CD4-positive, alpha-beta T cell (primary cell): ENCODE results near the gene SH3D19. TPM values are rescaled to one million over a fixed set of nuclear protein-coding genes. Genes with fewer than 3 reads are reported as not detected.
"Not testable (repeated sequence)": the region's sequence is repeated elsewhere in the genome, so short reads cannot be mapped to it uniquely, and the experiment has no call there.

Source experiments
- ATAC-seq: fragments of 200-7000 bp; cut with Tn5 transposase; one replicate; pipeline ENCODE4 v1.10.0; 2022; ENCODE audit warnings: mild to moderate bottlenecking; ENCODE audit not compliant: poor library complexity
- CTCF ChIA-PET: fragments of 350-600 bp; sonication (Branson Sonifier 250); formaldehyde crosslinking; loops from one replicate; lab custom pipeline; 2021; ENCODE audit warnings: antibody characterized with exemption, inconsistent platforms; lab: Charles Lee
- POLR2A ChIA-PET: fragments of 350-600 bp; sonication (Branson Sonifier 250); formaldehyde crosslinking; loops from one replicate; lab custom pipeline; 2021; ENCODE audit warnings: antibody characterized with exemption, inconsistent platforms; lab: Charles Lee
- DNase-seq, 14 experiments: peaks; one replicate each; pipeline ENCODE4 v3.0.0-alpha.2; 2013 to 2020; ENCODE audit warnings: mixed read lengths in 2 of 14
- H3K27ac ChIP-seq, 2 donors: one replicate each; pipeline versions ENCODE4 v1.5.1 to v1.7.0; 2013; ENCODE audit warnings: low read length in 2 of 2, low read depth in 1 of 2, mild to moderate bottlenecking in 1 of 2
- H3K27me3 ChIP-seq, 2 experiments: 1 replicate in 1 of 2; 2 replicates in 1 of 2; pipeline versions ENCODE4 v1.6.1 to v1.7.0; 2013; ENCODE audit warnings: low read length in 2 of 2, control low read depth in 1 of 2, mild to moderate bottlenecking in 1 of 2, moderate library complexity in 1 of 2; ENCODE audit not compliant: insufficient read depth in 2 of 2, control insufficient read depth in 1 of 2
- H3K36me3 ChIP-seq: one replicate; pipeline ENCODE4 v1.6.1; 2013; ENCODE audit warnings: low read length, control low read depth; ENCODE audit not compliant: insufficient read depth
- H3K4me1 ChIP-seq: one replicate; pipeline ENCODE4 v1.6.1; 2013; ENCODE audit warnings: low read length, control low read depth; ENCODE audit not compliant: insufficient read depth
- H3K4me3 ChIP-seq: one replicate; pipeline ENCODE4 v1.5.1; 2013; ENCODE audit warnings: mild to moderate bottlenecking, low read length, moderate library complexity
- H3K9me3 ChIP-seq, 2 experiments: 1 replicate in 1 of 2; 2 replicates in 1 of 2; pipeline versions ENCODE4 v1.6.1 to v1.7.0; 2013; ENCODE audit warnings: low read length in 2 of 2, mild to moderate bottlenecking in 2 of 2, control low read depth in 1 of 2, moderate library complexity in 1 of 2; ENCODE audit not compliant: control insufficient read depth in 1 of 2, insufficient read depth in 1 of 2
- H3K27ac Mint-ChIP-seq: one replicate; pipeline ENCODE4 v1.8.0; 2020; ENCODE audit warnings: mixed read lengths
- H3K27me3 Mint-ChIP-seq: one replicate; pipeline ENCODE4 v1.8.0; 2021; ENCODE audit warnings: mixed read lengths
- H3K36me3 Mint-ChIP-seq: one replicate; pipeline ENCODE4 v1.8.0; 2021; ENCODE audit warnings: low read depth, mixed read lengths
- H3K4me1 Mint-ChIP-seq: one replicate; pipeline ENCODE4 v1.8.0; 2021; ENCODE audit warnings: low read depth, mixed read lengths
- H3K4me3 Mint-ChIP-seq: one replicate; pipeline ENCODE4 v1.8.0; 2020; ENCODE audit warnings: mild to moderate bottlenecking, mixed read lengths
- H3K9me3 Mint-ChIP-seq: one replicate; pipeline ENCODE4 v1.8.0; 2020; ENCODE audit warnings: mixed read lengths
- CTCF ChIP-seq: fragments of 200-600 bp; IDR thresholded peaks from one replicate; pipeline ENCODE4 v1.8.0; 2022; ENCODE audit warnings: antibody characterized with exemption, mild to moderate bottlenecking
- intact Hi-C, 2 experiments: fragments of 100-400 bp; cut with DNase I in 1 of 2; cut with micrococcal nuclease in 1 of 2; formaldehyde crosslinking; loops; one replicate each; pipeline versions ENCODE4 v1.15.1 to v1.9.0; 2023 to 2025; cut with DNase I, micrococcal nuclease
- total RNA-seq, 174 experiments: library from RNA in 2 of 174; stranded (reverse) in 2 of 174; gene quantifications; one replicate each; pipeline ENCODE4 v1.2.3 and lab custom pipeline; 2021 to 2026

SH3D19 gene
- total RNA-seq, 2 experiments from 2014 or later, result 0.27 TPM; not detected in 1

GRCh38 chr4:151238477-151238876 lies 86.9 kb downstream of the SH3D19 start:
- no peaks in the 10 kb centered on the region for H3K36me3 Mint-ChIP-seq
- H3K4me3 Mint-ChIP-seq, result no peak overlapping the region
- Histone ChIP-seq H3K27me3 (peaks cover 3 to 4% of the 10 kb centered on the region in 2 experiments), H3K4me3 (no peak overlapping the region), H3K4me1 (no peaks in the 10 kb centered on the region), H3K27ac (no peak overlapping the region), H3K9me3 (peaks cover 0 to 7% of the 10 kb centered on the region in 2 experiments), H3K36me3 (no peaks in the 10 kb centered on the region)
- H3K9me3 Mint-ChIP-seq, result no peaks in the 10 kb centered on the region
- intact Hi-C loops, result no loop called here
- DNase-seq, result no peak
- H3K27ac Mint-ChIP-seq, result no peak overlapping the region
- peaks cover 49% of the 10 kb centered on the region for H3K27me3 Mint-ChIP-seq
- POLR2A ChIA-PET, result no interaction called here
- no peak for ATAC-seq
- no peak for TF ChIP-seq CTCF
- CTCF ChIA-PET, result no interaction called here
- no peaks in the 10 kb centered on the region for H3K4me1 Mint-ChIP-seq

GRCh38 chr4:151236036-151236435 lies 89.4 kb downstream of the SH3D19 start:
- Mint-ChIP-seq H3K4me1 (no peaks in the 10 kb centered on the region), H3K36me3 (no peaks in the 10 kb centered on the region), H3K27me3 (peaks cover 39% of the 10 kb centered on the region), H3K9me3 (no peaks in the 10 kb centered on the region), H3K4me3 (no peak overlapping the region), H3K27ac (no peak overlapping the region)
- CTCF ChIA-PET, result no interaction called here
- Histone ChIP-seq H3K4me3 (no peak overlapping the region), H3K27ac (no peak overlapping the region), H3K36me3 (no peaks in the 10 kb centered on the region), H3K27me3 (peaks cover 3 to 4% of the 10 kb centered on the region in 2 experiments), H3K9me3 (peaks cover 0 to 7% of the 10 kb centered on the region in 2 experiments), H3K4me1 (no peaks in the 10 kb centered on the region)
- TF ChIP-seq CTCF, result no peak
- intact Hi-C loops, result no loop called here
- POLR2A ChIA-PET, result no interaction called here
- ATAC-seq (no peak), DNase-seq (peak in 1 of 14 experiments; percentile 6)

DNA sequence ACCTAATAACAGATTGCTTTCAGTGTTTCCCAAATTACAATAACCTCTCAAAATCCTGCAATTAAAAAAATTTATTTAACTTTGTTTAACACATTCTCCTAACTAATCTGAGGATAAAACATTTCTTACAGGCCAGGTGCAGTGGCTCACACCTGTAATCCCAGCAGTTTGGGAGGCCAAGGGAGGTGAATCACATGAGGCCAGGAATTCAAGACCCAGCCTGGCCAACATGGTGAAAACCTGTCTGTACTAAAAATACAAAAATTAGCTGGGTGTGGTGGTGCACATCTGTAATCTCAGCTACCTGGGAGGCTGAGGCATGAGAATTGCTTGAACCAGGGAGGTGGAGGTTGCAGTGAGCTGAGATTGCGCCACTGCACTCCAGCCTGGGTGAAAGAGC lies 90.0 kb downstream of the SH3D19 start:
- H3K36me3 ChIP-seq, ATAC-seq, intact Hi-C loops, H3K4me3 Mint-ChIP-seq, CTCF ChIA-PET, H3K9me3 ChIP-seq, H3K4me1 Mint-ChIP-seq, H3K4me3 ChIP-seq, POLR2A ChIA-PET, H3K36me3 Mint-ChIP-seq, H3K27me3 ChIP-seq, H3K9me3 Mint-ChIP-seq, DNase-seq, H3K27ac ChIP-seq, H3K27ac Mint-ChIP-seq, H3K4me1 ChIP-seq: not testable (repeated sequence)
- H3K27me3 Mint-ChIP-seq, result peaks cover 34% of the 10 kb centered on the region

GRCh38 chr4:151233600-151233999 lies 91.8 kb downstream of the SH3D19 start:
- no peaks in the 10 kb centered on the region for H3K4me1 Mint-ChIP-seq
- no peak overlapping the region for H3K27ac Mint-ChIP-seq
- intact Hi-C loops, result no loop called here
- ATAC-seq (no peak), DNase-seq (no peak)
- H3K4me3 ChIP-seq, result no peak overlapping the region
- no peaks in the 10 kb centered on the region for H3K36me3 ChIP-seq
- no peak overlapping the region for H3K4me3 Mint-ChIP-seq
- H3K4me1 ChIP-seq, result no peaks in the 10 kb centered on the region
- no peak for TF ChIP-seq CTCF
- peaks cover 0 to 7% of the 10 kb centered on the region in 2 experiments for H3K9me3 ChIP-seq
- H3K36me3 Mint-ChIP-seq, result no peaks in the 10 kb centered on the region
- POLR2A ChIA-PET, result no interaction called here
- no peak overlapping the region for H3K27ac ChIP-seq
- CTCF ChIA-PET, result no interaction called here
- H3K9me3 Mint-ChIP-seq, result no peaks in the 10 kb centered on the region
- peaks cover 0 to 4% of the 10 kb centered on the region in 2 experiments for H3K27me3 ChIP-seq
- peaks cover 31% of the 10 kb centered on the region for H3K27me3 Mint-ChIP-seq
